ENCODE data around the gene KLB. TPM values are rescaled to one million over a fixed set of nuclear protein-coding genes. Genes with fewer than 3 reads are reported as not detected.
"Not testable (repeated sequence)": the region's sequence is repeated elsewhere in the genome, so short reads cannot be mapped to it uniquely, and the experiment has no call there.

The KLB gene
- total RNA-seq, 2 donors from 2014 or later, result 0.05 TPM; not detected in 1

- no peaks in the 10 kb centered on the region for H3K36me3 Mint-ChIP-seq (ENCODE audit: low read depth)
- H3K4me3 Mint-ChIP-seq, result no peak overlapping the region
- no peak for ATAC-seq
- H3K27ac Mint-ChIP-seq, result no peak overlapping the region
- no peaks in the 10 kb centered on the region for H3K4me1 Mint-ChIP-seq
- H3K9me3 ChIP-seq (ENCODE audit: control insufficient read depth, low read length, poor library complexity, severe bottlenecking), result no peaks in the 10 kb centered on the region
- H3K27me3 Mint-ChIP-seq, result peaks cover 5% of the 10 kb centered on the region
- DNase-seq, result no peak
These were observed 16.1 kb upstream of the KLB start for GRCh38 chr4:39390603-39391002.

- H3K36me3 Mint-ChIP-seq (ENCODE audit: low read depth), result no peaks in the 10 kb centered on the region
- H3K9me3 ChIP-seq (ENCODE audit: control insufficient read depth, low read length, poor library complexity, severe bottlenecking), result no peaks in the 10 kb centered on the region
- H3K27me3 Mint-ChIP-seq, result peaks cover 10% of the 10 kb centered on the region
- no peak overlapping the region for H3K4me3 Mint-ChIP-seq
- no peak for DNase-seq
- H3K4me1 Mint-ChIP-seq, result no peaks in the 10 kb centered on the region
- no peak overlapping the region for H3K27ac Mint-ChIP-seq
- no peak for ATAC-seq
These were observed 12.0 kb upstream of the KLB start for GRCh38 chr4:39394706-39395105.

GRCh38 chr4:39401640-39402039 lies 5.1 kb upstream of the KLB start:
- DNase-seq; H3K4me1 Mint-ChIP-seq; H3K9me3 ChIP-seq (ENCODE audit: control insufficient read depth, low read length, poor library complexity, severe bottlenecking); H3K36me3 Mint-ChIP-seq (ENCODE audit: low read depth); ATAC-seq; H3K4me3 Mint-ChIP-seq; H3K27ac Mint-ChIP-seq: not testable (repeated sequence)
- peaks cover 11% of the 10 kb centered on the region for H3K27me3 Mint-ChIP-seq

- H3K9me3 ChIP-seq (ENCODE audit: control insufficient read depth, low read length, poor library complexity, severe bottlenecking), result no peaks in the 10 kb centered on the region
- ATAC-seq, result no peak
These were observed 805 bp downstream of the KLB start for GRCh38 chr4:39407584-39407885.

GRCh38 chr4:39410415-39410814 lies 3.7 kb downstream of the KLB start:
- Mint-ChIP-seq H3K27me3 (peaks cover 14% of the 10 kb centered on the region), H3K4me1 (peaks cover 3% of the 10 kb centered on the region), H3K4me3 (no peak overlapping the region), H3K27ac (no peak overlapping the region), H3K36me3 (ENCODE audit: low read depth) (no peaks in the 10 kb centered on the region)
- H3K9me3 ChIP-seq (ENCODE audit: control insufficient read depth, low read length, poor library complexity, severe bottlenecking), result no peaks in the 10 kb centered on the region
- no peak for DNase-seq
- no peak for ATAC-seq

More at GRCh38 chr4:39407584-39407885, 805 bp downstream of the KLB start:
- H3K36me3 Mint-ChIP-seq (ENCODE audit: low read depth), result peaks cover 3% of the 10 kb centered on the region
- peaks cover 17% of the 10 kb centered on the region for H3K27me3 Mint-ChIP-seq
- H3K27ac Mint-ChIP-seq, result no peak overlapping the region
- DNase-seq, result no peak
- H3K4me3 Mint-ChIP-seq, result no peak overlapping the region
- peaks cover 3% of the 10 kb centered on the region for H3K4me1 Mint-ChIP-seq

- not testable (repeated sequence) for H3K4me1 Mint-ChIP-seq; H3K36me3 Mint-ChIP-seq (ENCODE audit: low read depth); ATAC-seq; H3K27ac Mint-ChIP-seq; H3K4me3 Mint-ChIP-seq; H3K9me3 ChIP-seq (ENCODE audit: control insufficient read depth, low read length, poor library complexity, severe bottlenecking); DNase-seq
- peaks cover 14% of the 10 kb centered on the region for H3K27me3 Mint-ChIP-seq
These were observed 4.8 kb downstream of the KLB start for GRCh38 chr4:39411561-39411960.

GRCh38 chr4:39415678-39416283 lies 9.1 kb downstream of the KLB start:
- Mint-ChIP-seq H3K36me3 (ENCODE audit: low read depth) (no peaks in the 10 kb centered on the region), H3K27me3 (peaks cover 14% of the 10 kb centered on the region), H3K4me3 (no peak overlapping the region), H3K4me1 (peaks cover 3% of the 10 kb centered on the region), H3K27ac (no peak overlapping the region)
- ATAC-seq (no peak), DNase-seq (no peak)
- H3K9me3 ChIP-seq (ENCODE audit: control insufficient read depth, low read length, poor library complexity, severe bottlenecking), result no peaks in the 10 kb centered on the region

GRCh38 chr4:39422247-39422646 lies 15.5 kb downstream of the KLB start:
- H3K27ac Mint-ChIP-seq, result no peak overlapping the region
- no peak for ATAC-seq
- H3K4me3 Mint-ChIP-seq, result no peak overlapping the region
- no peaks in the 10 kb centered on the region for H3K4me1 Mint-ChIP-seq
- no peaks in the 10 kb centered on the region for H3K36me3 Mint-ChIP-seq (ENCODE audit: low read depth)
- no peak for DNase-seq
- H3K9me3 ChIP-seq (ENCODE audit: control insufficient read depth, low read length, poor library complexity, severe bottlenecking), result no peaks in the 10 kb centered on the region
- H3K27me3 Mint-ChIP-seq, result peaks cover 6% of the 10 kb centered on the region

GRCh38 chr4:39425297-39425696 lies 18.6 kb downstream of the KLB start:
- ATAC-seq, DNase-seq: not testable (repeated sequence)

GRCh38 chr4:39426728-39427127 lies 20.0 kb downstream of the KLB start:
- H3K4me3 Mint-ChIP-seq, result no peak overlapping the region
- DNase-seq (no peak), ATAC-seq (no peak)
- no peaks in the 10 kb centered on the region for H3K36me3 Mint-ChIP-seq (ENCODE audit: low read depth)
- H3K9me3 ChIP-seq (ENCODE audit: control insufficient read depth, low read length, poor library complexity, severe bottlenecking), result no peaks in the 10 kb centered on the region
- H3K4me1 Mint-ChIP-seq, result peaks cover 2% of the 10 kb centered on the region
- H3K27ac Mint-ChIP-seq, result no peak overlapping the region
- H3K27me3 Mint-ChIP-seq, result no peaks in the 10 kb centered on the region

More at GRCh38 chr4:39425297-39425696, 18.6 kb downstream of the KLB start:
- not testable (repeated sequence) for H3K4me1 Mint-ChIP-seq; H3K36me3 Mint-ChIP-seq (ENCODE audit: low read depth); H3K27me3 Mint-ChIP-seq; H3K4me3 Mint-ChIP-seq; H3K27ac Mint-ChIP-seq; H3K9me3 ChIP-seq (ENCODE audit: control insufficient read depth, low read length, poor library complexity, severe bottlenecking)

- Mint-ChIP-seq H3K36me3 (ENCODE audit: low read depth) (no peaks in the 10 kb centered on the region), H3K4me1 (peaks cover 2% of the 10 kb centered on the region), H3K4me3 (peak overlapping the region; percentile 28), H3K27ac (no peak overlapping the region), H3K27me3 (no peaks in the 10 kb centered on the region)
- DNase-seq (no peak), ATAC-seq (no peak)
- H3K9me3 ChIP-seq (ENCODE audit: control insufficient read depth, low read length, poor library complexity, severe bottlenecking), result no peaks in the 10 kb centered on the region
These were observed 20.9 kb downstream of the KLB start for GRCh38 chr4:39427520-39428114.

GRCh38 chr4:39429476-39430334 lies 23.0 kb downstream of the KLB start:
- no peaks in the 10 kb centered on the region for H3K27me3 Mint-ChIP-seq
- DNase-seq (no peak), ATAC-seq (no peak)
- H3K9me3 ChIP-seq (ENCODE audit: control insufficient read depth, low read length, poor library complexity, severe bottlenecking), result no peaks in the 10 kb centered on the region
- H3K27ac Mint-ChIP-seq, result no peak overlapping the region
- H3K4me1 Mint-ChIP-seq, result peaks cover 2% of the 10 kb centered on the region
- H3K36me3 Mint-ChIP-seq (ENCODE audit: low read depth), result no peaks in the 10 kb centered on the region
- no peak overlapping the region for H3K4me3 Mint-ChIP-seq

- Mint-ChIP-seq H3K27me3 (peaks cover 10% of the 10 kb centered on the region), H3K36me3 (ENCODE audit: low read depth) (no peaks in the 10 kb centered on the region), H3K4me1 (no peaks in the 10 kb centered on the region), H3K4me3 (no peak overlapping the region), H3K27ac (no peak overlapping the region)
- no peaks in the 10 kb centered on the region for H3K9me3 ChIP-seq (ENCODE audit: control insufficient read depth, low read length, poor library complexity, severe bottlenecking)
- no peak for DNase-seq
- ATAC-seq, result no peak
These were observed 27.3 kb downstream of the KLB start for GRCh38 chr4:39433878-39434492.

Measured in T-helper 17 cell (primary cell).